GM19238 (cell line): ENCODE data around the gene TULP3.
A peak's percentile ranks its signal among the peaks of the same experiment; 100 is the strongest.

ENCODE experiments used
- DNase-seq: peaks from one replicate; pipeline ENCODE4 v3.0.0; 2011; ENCODE audit warnings: low spot score; ENCODE audit not compliant: insufficient read length

The TULP3 gene

GRCh38 chr12:2877047-2877952 lies 13.4 kb upstream of the TULP3 start, which contains the start of the genes FOXM1 and RHNO1:
Gene FOXM1 (minus strand): TSS chr12:2877174. CDS start chr12:2874478, 2,696 bp downstream.
Gene RHNO1 (plus strand): TSS chr12:2877223. CDS start chr12:2885367, 8,144 bp downstream.
- DNase-seq, result peak; percentile 94

GRCh38 chr12:2877953-2878732 lies 12.5 kb upstream of the TULP3 start:
- no peak for DNase-seq

GRCh38 chr12:2879853-2880252 lies 10.8 kb upstream of the TULP3 start:
- no peak for DNase-seq

- no peak for DNase-seq
These were observed 5.9 kb upstream of the TULP3 start for GRCh38 chr12:2884810-2885209.

- no peak for DNase-seq
These were observed 3.8 kb upstream of the TULP3 start for GRCh38 chr12:2886768-2887450.

GRCh38 chr12:2890001-2890387 lies 697 bp upstream of the TULP3 start:
- DNase-seq, result no peak

GRCh38 chr12:2891240-2892053 lies 756 bp downstream of the TULP3 start:
- no peak for DNase-seq

- DNase-seq, result no peak
These were observed 1.6 kb downstream of the TULP3 start for GRCh38 chr12:2892246-2892645.

- DNase-seq, result no peak
These were observed 2.3 kb downstream of the TULP3 start for GRCh38 chr12:2893007-2893406.

- no peak for DNase-seq
These were observed 4.4 kb downstream of the TULP3 start for GRCh38 chr12:2895051-2895451.

- DNase-seq, result no peak
These were observed 4.8 kb downstream of the TULP3 start for GRCh38 chr12:2895511-2895910.

GRCh38 chr12:2897418-2897817 lies 6.7 kb downstream of the TULP3 start:
- DNase-seq, result no peak

GRCh38 chr12:2900642-2901041 lies 10.0 kb downstream of the TULP3 start:
- DNase-seq, result no peak

GRCh38 chr12:2902272-2902880 lies 11.7 kb downstream of the TULP3 start:
- DNase-seq, result no peak

GRCh38 chr12:2904260-2904659 lies 13.6 kb downstream of the TULP3 start:
- DNase-seq, result no peak

- no peak for DNase-seq
These were observed 21.5 kb downstream of the TULP3 start for GRCh38 chr12:2912216-2912575.

- DNase-seq, result no peak
These were observed 28.6 kb downstream of the TULP3 start for GRCh38 chr12:2919249-2919648.

GRCh38 chr12:2922329-2922728 lies 31.6 kb downstream of the TULP3 start:
- DNase-seq, result no peak

- DNase-seq, result no peak
These were observed 32.4 kb downstream of the TULP3 start for GRCh38 chr12:2923057-2923456.

GRCh38 chr12:2924019-2924418 lies 33.3 kb downstream of the TULP3 start:
- DNase-seq, result no peak
